ENCODE measurements around the gene LRP1B.
"Not testable (repeated sequence)": the region's sequence is repeated elsewhere in the genome, so short reads cannot be mapped to it uniquely, and the experiment has no call there.

Gene LRP1B

GRCh38 chr2:140354544-140354943 is 1776.3 kb downstream of the LRP1B start:
- DNase-seq = no peak

DNA sequence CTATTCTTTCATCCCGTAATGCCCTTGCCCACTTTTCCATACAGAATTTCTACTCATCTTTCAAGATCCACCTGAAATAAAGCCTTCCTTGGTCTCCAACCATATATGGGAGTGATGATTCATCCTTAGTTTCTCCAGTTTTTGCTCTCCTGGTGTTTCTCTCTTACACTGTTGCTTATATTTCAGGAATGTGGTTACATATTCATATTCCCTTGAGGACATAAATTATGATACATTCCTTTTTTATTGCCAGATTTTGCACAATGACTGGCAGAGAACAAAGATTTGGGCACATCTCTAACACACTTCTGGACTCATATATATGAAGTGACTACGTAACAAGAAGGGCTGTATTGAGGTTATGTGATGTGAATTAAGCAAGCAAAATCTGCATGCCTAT is 1777.3 kb downstream of the LRP1B start:
- DNase-seq = no peak

DNA sequence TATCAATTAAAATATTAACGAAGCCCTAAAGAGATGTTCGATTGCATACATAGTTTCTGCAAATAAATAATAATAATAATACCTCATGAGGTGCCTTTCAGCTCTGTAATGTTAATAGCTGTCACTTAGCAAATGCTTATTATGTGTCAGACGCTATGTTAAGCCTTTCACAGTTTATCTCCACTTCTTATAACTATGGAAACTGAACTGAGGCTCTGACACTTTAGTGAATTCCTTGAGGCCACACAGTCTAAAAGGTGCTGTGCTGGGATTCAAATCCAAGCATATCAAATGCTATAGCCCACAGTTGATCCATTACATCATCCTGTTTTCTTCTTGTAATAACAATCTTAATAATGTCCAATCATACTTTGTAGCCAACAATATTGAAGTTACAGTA is 1779.1 kb downstream of the LRP1B start:
- no peak for DNase-seq

DNA sequence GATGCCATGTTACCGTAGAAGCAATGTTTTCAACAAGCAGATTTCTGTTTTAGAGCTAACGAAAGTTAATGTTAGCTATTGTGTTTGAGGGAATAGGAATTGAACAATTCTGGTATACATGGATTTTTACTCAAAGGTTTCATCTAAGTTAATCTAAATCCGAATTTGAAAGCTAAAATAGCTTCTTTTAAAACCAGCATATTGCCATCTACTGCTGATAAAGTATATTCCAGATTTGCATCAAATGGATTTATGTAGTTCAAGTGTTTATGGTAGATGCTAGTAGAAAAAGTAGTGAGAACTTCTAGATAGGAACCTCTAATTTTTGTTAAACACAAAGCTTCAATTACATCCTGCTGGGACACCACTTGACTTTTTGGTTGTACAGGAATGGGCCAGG is 1781.1 kb downstream of the LRP1B start:
- no peak for DNase-seq

DNA sequence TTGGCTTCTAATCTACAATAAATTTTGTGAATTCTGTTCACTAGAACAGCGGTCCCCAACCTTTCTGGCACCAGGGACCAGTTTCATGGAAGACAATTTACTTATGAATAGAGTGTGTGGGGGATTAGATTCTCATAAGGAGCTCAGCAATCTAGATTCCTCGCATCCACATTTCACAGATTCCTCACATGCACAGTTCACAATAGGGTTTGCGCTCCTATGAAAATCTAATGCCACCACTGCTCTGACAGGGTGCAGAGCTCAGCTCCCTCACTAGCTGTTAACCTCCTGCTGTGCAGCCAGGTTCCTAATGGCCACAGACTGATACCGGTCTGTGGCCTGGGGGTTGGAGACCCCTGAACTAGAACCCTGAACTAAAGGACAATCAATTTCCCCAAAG is 1782.0 kb downstream of the LRP1B start:
- DNase-seq = no peak

GRCh38 chr2:140344838-140345237 is 1786.0 kb downstream of the LRP1B start:
- no peak for DNase-seq

GRCh38 chr2:140344266-140344665 is 1786.5 kb downstream of the LRP1B start:
- DNase-seq = not testable (repeated sequence)

DNA sequence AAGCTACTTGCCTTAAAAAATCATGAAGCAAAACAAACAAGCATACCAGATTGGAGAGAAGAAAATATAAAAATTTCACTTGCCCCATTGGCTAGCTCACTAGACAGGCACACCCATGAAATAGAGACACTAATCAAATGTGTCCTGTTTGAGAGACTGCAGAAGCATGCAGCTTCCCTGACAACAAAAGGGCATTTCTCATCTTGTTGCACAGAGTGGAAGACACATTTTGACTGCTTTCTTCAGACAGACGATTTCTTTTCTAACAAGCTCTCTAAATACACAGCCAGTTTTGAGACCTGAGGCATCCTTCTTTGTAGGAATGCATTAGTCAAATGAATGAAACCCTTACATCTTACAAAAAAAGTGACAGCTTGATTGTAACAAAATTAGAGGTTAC is 1792.0 kb downstream of the LRP1B start:
- no peak for DNase-seq

GRCh38 chr2:140337061-140337460 is 1793.8 kb downstream of the LRP1B start:
- DNase-seq = no peak

GRCh38 chr2:140316345-140316744 is 1814.5 kb downstream of the LRP1B start:
- no peak for DNase-seq

DNA sequence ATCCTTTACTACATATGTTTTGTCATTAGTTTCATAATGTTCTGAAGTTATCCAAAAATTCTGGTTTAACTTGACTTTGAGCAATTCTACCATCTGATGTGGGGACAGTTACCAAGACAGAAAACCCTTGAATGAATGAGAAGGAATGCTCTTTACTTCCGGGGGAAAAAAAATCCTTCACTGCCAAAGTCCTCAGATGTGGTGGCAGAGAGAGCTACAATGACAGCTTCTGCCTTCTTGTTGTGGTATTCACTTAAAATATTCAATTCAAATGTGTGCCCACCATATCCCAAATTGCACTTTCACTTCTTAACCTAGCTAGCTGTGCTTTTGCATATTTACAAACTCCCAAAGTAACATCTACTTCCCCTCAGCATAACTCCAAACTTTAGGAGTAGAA is 1818.9 kb downstream of the LRP1B start:
- no peak for DNase-seq

DNA sequence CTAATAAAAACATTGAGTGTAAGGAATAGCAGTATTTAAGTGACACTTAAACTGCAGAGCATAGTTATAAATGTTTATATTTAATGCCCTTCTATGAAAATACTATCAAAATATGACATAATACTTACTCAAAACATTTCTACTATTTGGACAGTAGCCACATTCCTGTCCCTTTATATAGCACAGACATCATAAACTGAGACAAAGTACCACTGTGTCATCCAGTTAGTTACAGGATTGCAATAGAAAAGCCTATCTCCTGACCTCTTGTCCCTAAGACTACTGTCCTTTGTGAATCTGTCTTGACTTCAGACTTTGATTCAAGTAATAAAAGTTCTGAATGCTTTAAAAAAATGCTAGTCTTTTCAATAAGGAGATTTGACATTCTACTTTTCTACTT is 1822.1 kb downstream of the LRP1B start:
- no peak for DNase-seq

GRCh38 chr2:140307532-140307931 is 1823.3 kb downstream of the LRP1B start:
- no peak for DNase-seq

GRCh38 chr2:140295767-140296166 is 1835.0 kb downstream of the LRP1B start:
- no peak for DNase-seq

DNA sequence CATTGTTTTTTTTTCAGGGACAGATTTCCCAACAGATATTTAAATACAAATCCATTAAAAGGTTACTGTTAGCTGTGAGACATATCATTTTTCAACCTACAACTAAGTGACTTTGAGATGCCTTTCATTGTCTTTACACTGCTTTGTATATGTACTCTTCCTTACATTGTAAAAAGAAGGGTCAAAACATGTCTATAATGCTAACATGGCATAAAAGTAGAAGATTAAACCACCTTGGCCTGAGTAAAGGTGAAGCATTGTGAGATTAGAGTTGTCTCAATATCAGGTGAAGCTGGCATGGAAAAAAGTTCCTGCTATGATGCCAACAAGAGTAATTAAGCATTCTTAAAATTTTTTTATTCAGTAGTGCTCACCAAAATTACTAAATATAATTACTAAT is 1842.1 kb downstream of the LRP1B start:
- DNase-seq = no peak

DNA sequence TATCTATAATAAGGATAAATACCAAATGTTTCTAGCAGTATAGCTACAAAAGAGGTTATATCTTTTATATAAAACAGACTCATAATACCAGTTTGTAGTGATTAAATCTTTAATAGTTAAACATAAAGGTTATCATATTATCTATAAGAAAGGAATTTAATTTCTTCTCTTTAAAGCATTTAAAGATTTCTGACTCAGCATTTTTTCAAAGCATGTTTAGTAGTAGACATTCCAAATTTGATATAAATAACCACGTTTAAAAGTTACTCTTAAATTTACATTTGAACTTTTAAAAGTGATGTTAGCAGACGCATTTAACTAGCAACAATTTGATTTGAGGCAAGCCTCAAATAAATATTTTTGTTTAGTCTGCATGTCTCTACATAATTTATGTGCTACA is 1842.6 kb downstream of the LRP1B start:
- DNase-seq = no peak

DNA sequence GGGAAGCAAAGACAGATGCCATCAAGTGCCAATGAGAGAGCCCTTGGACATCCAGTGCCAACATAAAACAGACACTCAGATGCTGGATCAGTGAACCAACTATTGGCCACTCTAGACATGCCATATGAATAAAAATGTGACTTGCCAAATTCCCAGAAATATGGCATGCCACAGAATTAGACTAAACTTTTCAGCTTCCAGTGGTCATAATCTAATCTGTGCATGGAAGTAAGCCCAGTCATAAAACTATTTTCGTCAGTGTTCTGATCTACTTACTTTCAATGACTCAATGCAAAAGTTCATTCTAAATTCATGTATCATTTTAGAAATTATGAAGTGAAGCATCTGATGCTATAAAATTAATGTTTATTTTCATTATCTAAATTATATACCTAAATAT is 1844.4 kb downstream of the LRP1B start:
- DNase-seq = no peak

GRCh38 chr2:140277344-140277743 is 1853.5 kb downstream of the LRP1B start:
- not testable (repeated sequence) for DNase-seq

DNA sequence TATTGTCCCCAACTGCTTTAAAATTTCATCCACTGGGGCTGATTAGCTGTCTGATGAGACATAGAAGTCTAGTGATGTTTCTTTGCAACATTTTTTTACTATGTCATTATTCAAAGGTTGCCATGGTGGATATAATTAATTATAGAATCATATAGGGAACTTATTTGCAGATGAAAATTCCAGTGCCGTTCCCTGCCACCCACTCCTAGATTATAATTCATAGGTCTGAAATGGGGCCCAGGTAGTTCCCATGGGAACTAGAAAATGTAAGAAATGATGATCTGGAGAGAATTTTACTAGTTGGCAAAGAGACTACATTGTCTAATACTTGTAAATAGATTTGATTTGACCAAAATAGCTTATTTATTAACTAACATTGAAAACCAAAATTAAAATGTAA is 1854.2 kb downstream of the LRP1B start:
- DNase-seq = no peak

- no peak for DNase-seq
These were observed 1855.4 kb downstream of the LRP1B start for GRCh38 chr2:140275427-140275826.

DNA sequence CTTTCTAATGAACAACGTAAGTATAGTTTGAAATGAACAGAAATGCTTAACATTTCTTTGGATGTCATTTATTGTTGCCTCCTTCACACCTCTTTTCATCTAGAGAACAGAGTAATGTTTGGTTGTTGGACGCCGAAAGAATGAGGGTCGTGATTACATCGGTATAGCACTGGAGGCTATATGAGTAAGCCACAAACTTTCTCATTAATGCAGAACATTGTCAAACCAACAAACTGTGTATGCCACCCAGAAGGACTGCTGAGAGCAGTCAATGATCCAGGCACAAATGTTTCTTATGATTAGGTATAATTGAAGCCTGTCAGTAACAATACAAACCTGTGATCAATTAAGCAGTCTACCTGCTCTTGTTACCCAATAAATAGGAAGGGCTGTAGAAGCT is 1855.9 kb downstream of the LRP1B start:
- no peak for DNase-seq

DNA sequence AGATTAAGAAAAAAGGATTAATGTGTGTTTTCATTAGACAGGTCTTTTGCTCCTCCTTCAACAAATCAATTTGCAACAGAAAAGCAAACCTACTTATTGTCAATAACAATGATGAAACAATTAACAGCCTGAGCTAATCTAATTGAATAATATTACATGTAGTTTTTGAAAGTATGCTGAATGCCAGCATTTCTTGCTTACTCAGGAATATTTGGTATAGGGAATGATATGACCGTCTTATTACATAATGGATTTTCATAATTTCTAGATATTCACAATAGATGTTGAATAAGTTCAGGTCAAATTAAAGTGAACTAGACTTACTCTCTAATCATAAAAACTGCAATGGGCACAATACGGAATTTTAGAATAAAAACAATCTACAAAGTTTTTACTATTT is 1856.9 kb downstream of the LRP1B start:
- DNase-seq = no peak

DNA sequence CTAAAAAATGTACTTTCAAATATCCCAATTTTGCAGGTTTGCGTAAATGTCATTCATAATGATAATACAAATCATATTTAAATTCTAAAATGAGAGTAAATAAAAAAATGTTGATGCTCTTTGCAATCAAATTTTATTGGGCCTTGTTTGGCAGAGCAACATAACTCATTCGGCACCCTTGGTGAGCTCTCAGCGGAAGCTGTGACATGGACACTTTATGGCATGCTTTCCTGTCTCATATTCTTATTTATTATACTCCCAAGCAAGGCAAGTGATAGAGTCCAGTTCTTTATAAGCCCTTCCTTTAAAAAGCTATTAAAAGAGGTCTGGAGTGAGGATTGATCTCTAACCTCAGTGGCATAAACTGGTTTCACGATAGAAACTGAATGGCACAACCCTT is 1857.4 kb downstream of the LRP1B start:
- no peak for DNase-seq

GRCh38 chr2:140270224-140270623 is 1860.6 kb downstream of the LRP1B start:
- DNase-seq = no peak

GRCh38 chr2:140269000-140269399 is 1861.8 kb downstream of the LRP1B start:
- DNase-seq = no peak

GRCh38 chr2:140262908-140263307 is 1867.9 kb downstream of the LRP1B start:
- DNase-seq = no peak

Data from activated T-cell treated with anti-CD3 and anti-CD28 coated beads, Interleukin-2, amount 50 U/mL, for 48 hours (primary cell).